NT2/D1 (cell line): Measurements from ENCODE around the gene SPECC1L.

Experiments used
- SUZ12 ChIP-seq: IDR thresholded peaks from 2 replicates; pipeline ENCODE4 v1.6.1; 2011; ENCODE audit not compliant: insufficient read length, insufficient read depth; ENCODE audit errors: extremely low read depth
- YY1 ChIP-seq: IDR thresholded peaks from 2 replicates; pipeline ENCODE4 v1.6.1; 2011; ENCODE audit not compliant: insufficient read length, insufficient read depth
- ZNF274 ChIP-seq: IDR thresholded peaks from 2 replicates; pipeline ENCODE4 v1.6.1; 2011; ENCODE audit warnings: mild to moderate bottlenecking, low read depth, low read length

DNA sequence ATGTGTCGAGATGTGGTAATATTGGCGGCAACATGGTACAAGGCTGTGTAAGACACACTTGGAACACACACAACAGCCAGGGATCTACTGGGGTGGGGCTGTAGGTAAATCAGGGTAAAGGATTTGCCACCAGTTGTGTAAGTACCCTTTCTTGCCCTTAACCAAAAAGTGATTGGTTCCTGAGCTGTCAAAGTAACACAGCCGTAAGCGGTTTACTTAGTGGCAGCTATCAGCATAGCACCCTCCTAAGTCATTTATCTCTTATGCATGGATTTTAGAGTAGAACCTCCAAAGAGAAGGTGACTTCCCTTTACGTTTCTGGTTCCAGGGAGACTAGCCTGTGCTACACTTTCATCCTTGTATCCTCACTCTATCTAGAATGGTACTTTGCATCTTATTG is 57.2 kb downstream of the SPECC1L start:
- TF ChIP-seq YY1: no peak
- no peak for TF ChIP-seq SUZ12
- TF ChIP-seq ZNF274: no peak
